ENCODE data around the gene CDK19.

CDK19 gene

GRCh38 chr6:110658631-110659211 is 156.5 kb downstream of the CDK19 start:
- no peak for DNase-seq (ENCODE audit: low spot score)

- DNase-seq (ENCODE audit: low spot score), result no peak
Observed at GRCh38 chr6:110656492-110656891, 158.8 kb downstream of the CDK19 start.

- no peak for DNase-seq (ENCODE audit: low spot score)
Observed at GRCh38 chr6:110655821-110656220, 159.4 kb downstream of the CDK19 start.

- DNase-seq (ENCODE audit: low spot score), result no peak
Observed at GRCh38 chr6:110654096-110654820, 161.0 kb downstream of the CDK19 start.

GRCh38 chr6:110653381-110653780 is 161.9 kb downstream of the CDK19 start:
- DNase-seq (ENCODE audit: low spot score), result no peak

- no peak for DNase-seq (ENCODE audit: low spot score)
Observed at GRCh38 chr6:110652520-110652919, 162.7 kb downstream of the CDK19 start.

GRCh38 chr6:110650755-110651154 is 164.5 kb downstream of the CDK19 start:
- no peak for DNase-seq (ENCODE audit: low spot score)

GRCh38 chr6:110649704-110650103 is 165.6 kb downstream of the CDK19 start:
- no peak for DNase-seq (ENCODE audit: low spot score)

GRCh38 chr6:110646951-110647910 is 168.0 kb downstream of the CDK19 start:
- no peak for DNase-seq (ENCODE audit: low spot score)

- no peak for DNase-seq (ENCODE audit: low spot score)
Observed at GRCh38 chr6:110646419-110646698, 168.9 kb downstream of the CDK19 start.

GRCh38 chr6:110645685-110646418 is 169.4 kb downstream of the CDK19 start:
- DNase-seq (ENCODE audit: low spot score), result no peak

- no peak for DNase-seq (ENCODE audit: low spot score)
Observed at GRCh38 chr6:110643175-110643574, 172.1 kb downstream of the CDK19 start.

- DNase-seq (ENCODE audit: low spot score), result no peak
Observed at GRCh38 chr6:110642711-110643110, 172.6 kb downstream of the CDK19 start.

- DNase-seq (ENCODE audit: low spot score), result no peak
Observed at GRCh38 chr6:110636781-110637180, 178.5 kb downstream of the CDK19 start.

GRCh38 chr6:110635096-110635495 is 180.2 kb downstream of the CDK19 start:
- no peak for DNase-seq (ENCODE audit: low spot score)

GRCh38 chr6:110633731-110634213 is 181.5 kb downstream of the CDK19 start:
- no peak for DNase-seq (ENCODE audit: low spot score)

GRCh38 chr6:110629153-110629552 is 186.1 kb downstream of the CDK19 start:
- DNase-seq (ENCODE audit: low spot score), result no peak

GRCh38 chr6:110628330-110628729 is 186.9 kb downstream of the CDK19 start:
- DNase-seq (ENCODE audit: low spot score), result peak; percentile 30

- DNase-seq (ENCODE audit: low spot score), result no peak
Observed at GRCh38 chr6:110626442-110626841, 188.8 kb downstream of the CDK19 start.

GRCh38 chr6:110625883-110626282 is 189.4 kb downstream of the CDK19 start:
- peak; percentile 24 for DNase-seq (ENCODE audit: low spot score)

GRCh38 chr6:110622912-110623578 is 192.2 kb downstream of the CDK19 start:
- no peak for DNase-seq (ENCODE audit: low spot score)

- DNase-seq (ENCODE audit: low spot score), result no peak
Observed at GRCh38 chr6:110621061-110621460, 194.2 kb downstream of the CDK19 start.

Measured in RKO (cell line).